Esophagus (tissue), 2 donors: ENCODE measurements around the gene ABHD18. TPM values are rescaled to one million over a fixed set of nuclear protein-coding genes. Genes with fewer than 3 reads are reported as not detected.
"Not testable (repeated sequence)": the region's sequence is repeated elsewhere in the genome, so short reads cannot be mapped to it uniquely, and the experiment has no call there.

Source experiments
- H3K27ac ChIP-seq, 2 donors: one replicate each; pipeline ENCODE4 v1.5.1; 2013; ENCODE audit warnings: low read depth in 2 of 2, mild to moderate bottlenecking in 2 of 2, inconsistent platforms in 1 of 2, low read length in 1 of 2, moderate library complexity in 1 of 2
- H3K27me3 ChIP-seq, 2 donors: one replicate each; pipeline ENCODE4 v1.6.1; 2013; ENCODE audit warnings: low read length in 2 of 2, control low read depth in 1 of 2, mild to moderate bottlenecking in 1 of 2; ENCODE audit not compliant: insufficient read depth in 2 of 2, control insufficient read depth in 1 of 2
- H3K36me3 ChIP-seq, 2 donors: one replicate each; pipeline ENCODE4 v1.6.1; 2013; ENCODE audit warnings: low read length in 1 of 2; ENCODE audit not compliant: control insufficient read depth in 2 of 2, insufficient read depth in 2 of 2
- H3K4me1 ChIP-seq, 2 donors: one replicate each; pipeline ENCODE4 v1.6.1; 2013; ENCODE audit warnings: low read length in 1 of 2; ENCODE audit not compliant: control insufficient read depth in 2 of 2, insufficient read depth in 2 of 2
- H3K4me3 ChIP-seq, 2 donors: one replicate each; pipeline ENCODE4 v1.5.1; 2013; ENCODE audit warnings: low read length in 2 of 2, mild to moderate bottlenecking in 2 of 2, low read depth in 1 of 2, moderate library complexity in 1 of 2
- H3K9me3 ChIP-seq, 2 donors: one replicate each; pipeline ENCODE4 v1.6.1; 2013; ENCODE audit warnings: mild to moderate bottlenecking in 2 of 2, low read depth in 1 of 2, low read length in 1 of 2, moderate library complexity in 1 of 2; ENCODE audit not compliant: control insufficient read depth in 2 of 2, insufficient read depth in 1 of 2
- WGBS, 2 donors: extraction: QIAGEN DNeasy Blood & Tissue Kit; methylation state at CpG; one replicate each; pipeline ENCODE4 v1.1.7; 2013; 5-methylcytosine and 5-hydroxymethylcytosine counted together
- polyA plus RNA-seq, 2 donors: library from polyadenylated mRNA; stranded (reverse); fragments of 200-250 nt; gene quantifications; one replicate each; pipeline ENCODE4 v1.2.3, GENCODE V29; 2013
- donor health status: healthy with polysubstance abuse.
- donor health status: Bipolar disorder and iron deficiency.

The ABHD18 gene
- polyA plus RNA-seq, 2 donors = 2.4 to 2.6 TPM

DNA sequence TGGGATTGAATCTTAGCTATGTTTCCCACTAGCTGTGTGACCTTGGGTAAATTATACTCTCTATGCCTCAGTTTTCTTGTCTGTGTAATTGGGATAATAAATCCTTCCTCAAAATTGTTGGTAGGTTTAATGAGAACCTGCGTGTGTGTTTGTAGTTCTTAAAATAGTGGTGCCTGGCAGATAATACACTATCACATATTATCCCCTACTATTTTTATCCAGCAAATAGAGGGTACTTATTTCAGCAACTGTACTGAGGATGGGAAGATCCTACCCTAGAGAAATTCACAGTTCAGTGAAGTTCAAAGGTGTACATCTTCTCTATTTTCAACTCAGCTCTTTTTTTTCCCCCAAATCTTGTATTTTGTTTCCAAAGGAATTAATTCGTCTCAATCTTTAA is 17.2 kb downstream of the ABHD18 start:
- no peaks in the 10 kb centered on the region for H3K36me3 ChIP-seq
- no peaks in the 10 kb centered on the region for H3K9me3 ChIP-seq
- no peaks in the 10 kb centered on the region for H3K4me1 ChIP-seq
- 93 to 97% methylated on average over 2 of the region's 2 CpGs for WGBS, 2 donors
- H3K27me3 ChIP-seq = no peaks in the 10 kb centered on the region
- no peak overlapping the region for H3K4me3 ChIP-seq
- H3K27ac ChIP-seq = no peak overlapping the region

DNA sequence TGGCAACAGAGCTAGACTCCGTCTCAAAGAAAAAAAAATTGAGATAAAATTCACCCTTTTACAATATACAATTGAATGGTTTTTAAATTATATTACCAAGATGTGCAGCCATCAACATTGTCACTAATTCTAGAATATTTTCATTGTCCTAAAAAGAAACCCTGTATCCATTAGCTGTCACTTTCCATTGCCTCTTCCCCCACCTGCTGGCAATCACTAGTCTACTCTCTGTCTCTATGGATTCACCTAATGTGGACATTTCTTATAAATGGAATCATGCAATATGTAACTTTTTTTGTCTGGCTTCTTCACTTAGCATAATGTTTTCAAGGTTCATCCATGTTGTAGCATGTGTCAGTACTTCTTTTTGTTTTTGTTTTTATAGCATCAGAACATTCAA is 20.8 kb downstream of the ABHD18 start:
- Histone ChIP-seq H3K27ac (no peak overlapping the region), H3K27me3 (no peaks in the 10 kb centered on the region), H3K9me3 (no peaks in the 10 kb centered on the region), H3K36me3 (no peaks in the 10 kb centered on the region), H3K4me3 (no peak overlapping the region), H3K4me1 (no peaks in the 10 kb centered on the region)
- 95 to 98% methylated on average over 1 of the region's 1 CpG for WGBS, 2 donors

DNA sequence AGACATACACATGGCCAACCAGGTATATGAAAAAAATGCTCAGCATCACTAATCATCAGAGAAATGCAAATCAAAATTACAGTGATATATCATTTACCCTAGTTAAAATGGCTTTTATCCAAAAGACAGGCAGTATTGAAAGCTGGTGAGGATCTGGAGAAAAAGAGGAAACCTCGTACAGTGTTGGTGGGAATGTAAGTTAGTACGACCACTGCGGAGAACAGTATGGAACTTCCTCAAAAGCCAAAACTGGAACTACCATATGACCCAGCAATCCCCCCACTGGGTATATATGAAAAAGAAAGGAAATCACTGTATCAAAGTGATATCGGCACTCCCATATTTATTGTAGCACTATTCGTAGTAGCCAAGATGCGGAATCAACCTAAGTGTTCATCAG is 23.4 kb downstream of the ABHD18 start:
- no peaks in the 10 kb centered on the region for H3K4me1 ChIP-seq
- no peaks in the 10 kb centered on the region for H3K9me3 ChIP-seq
- no peak overlapping the region for H3K4me3 ChIP-seq
- 96 to 97% methylated on average over 6 of the region's 6 CpGs for WGBS, 2 donors
- no peaks in the 10 kb centered on the region for H3K27me3 ChIP-seq
- H3K27ac ChIP-seq = no peak overlapping the region
- no peaks in the 10 kb centered on the region for H3K36me3 ChIP-seq

DNA sequence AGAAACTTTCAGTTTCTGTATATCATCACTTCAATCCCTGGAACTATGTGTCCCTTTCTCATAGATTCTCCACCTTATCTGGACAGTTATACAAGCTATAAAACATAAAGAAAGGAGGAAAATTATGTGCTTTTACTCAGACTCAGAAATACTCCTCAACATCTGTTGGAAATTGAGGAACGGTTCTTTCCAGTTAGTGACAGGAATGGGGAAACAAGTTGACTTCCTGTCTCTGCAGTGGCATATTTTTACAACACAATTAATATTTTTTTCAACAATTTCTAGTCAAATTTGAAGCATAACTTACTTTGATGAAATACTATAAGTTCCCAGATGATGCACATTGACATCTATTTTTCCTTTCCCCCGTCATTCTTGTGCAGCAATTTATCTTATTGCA is 27.9 kb downstream of the ABHD18 start:
- H3K4me3 ChIP-seq = no peak overlapping the region
- 81 to 85% methylated on average over 2 of the region's 2 CpGs for WGBS, 2 donors
- H3K9me3 ChIP-seq = no peaks in the 10 kb centered on the region
- H3K27me3 ChIP-seq = no peaks in the 10 kb centered on the region
- no peaks in the 10 kb centered on the region for H3K4me1 ChIP-seq
- H3K36me3 ChIP-seq = no peaks in the 10 kb centered on the region
- H3K27ac ChIP-seq = no peak overlapping the region

DNA sequence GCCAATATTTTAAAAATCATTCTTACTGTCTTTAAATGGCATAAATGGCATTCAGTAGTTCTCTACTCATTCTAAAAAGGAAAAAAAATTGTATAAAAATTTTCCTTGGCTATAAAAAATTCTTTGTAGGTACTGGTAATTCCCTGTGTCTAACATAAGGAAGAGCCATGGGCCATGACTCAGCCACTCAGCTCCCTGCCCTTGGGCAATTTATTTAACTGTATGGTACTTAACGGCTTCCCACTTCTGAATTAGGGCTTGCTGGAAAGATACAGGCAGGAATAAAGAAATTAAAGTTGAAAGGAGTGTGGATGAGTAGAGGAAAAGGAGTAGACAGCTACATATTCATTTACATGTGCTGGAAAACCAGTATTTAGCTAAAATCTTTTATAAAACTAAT is 30.6 kb downstream of the ABHD18 start:
- no peaks in the 10 kb centered on the region for H3K4me1 ChIP-seq
- H3K4me3 ChIP-seq = no peak overlapping the region
- H3K27ac ChIP-seq = no peak overlapping the region
- no peaks in the 10 kb centered on the region for H3K9me3 ChIP-seq
- H3K27me3 ChIP-seq = no peaks in the 10 kb centered on the region
- no peaks in the 10 kb centered on the region for H3K36me3 ChIP-seq
- 62% methylated on average over 1 of the region's 1 CpG for whole genome bisulfite sequencing, 2 donors

DNA sequence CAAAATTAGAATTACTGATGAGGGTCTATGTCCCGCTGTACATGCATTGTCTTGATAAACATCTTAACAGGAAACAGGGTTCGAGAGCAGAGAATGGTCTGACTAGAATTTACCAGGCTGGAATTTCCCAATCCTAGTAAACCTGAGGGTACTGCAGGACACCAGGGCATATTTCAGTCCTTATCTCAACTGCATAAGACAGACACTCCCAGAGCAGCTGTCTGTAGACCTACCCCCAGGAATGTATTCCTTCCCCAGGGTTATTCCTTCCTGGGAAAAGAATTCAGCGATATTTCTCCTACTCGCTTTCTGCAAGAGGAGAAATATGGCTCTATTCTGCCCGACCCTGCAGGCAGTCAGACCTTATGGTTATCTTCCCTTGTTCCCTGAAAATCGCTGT is 31.3 kb downstream of the ABHD18 start:
- H3K27ac ChIP-seq, H3K4me1 ChIP-seq, H3K4me3 ChIP-seq, H3K36me3 ChIP-seq, H3K9me3 ChIP-seq, H3K27me3 ChIP-seq: not testable (repeated sequence)
- WGBS, 2 donors = 97 to 98% methylated on average over 6 of the region's 6 CpGs

DNA sequence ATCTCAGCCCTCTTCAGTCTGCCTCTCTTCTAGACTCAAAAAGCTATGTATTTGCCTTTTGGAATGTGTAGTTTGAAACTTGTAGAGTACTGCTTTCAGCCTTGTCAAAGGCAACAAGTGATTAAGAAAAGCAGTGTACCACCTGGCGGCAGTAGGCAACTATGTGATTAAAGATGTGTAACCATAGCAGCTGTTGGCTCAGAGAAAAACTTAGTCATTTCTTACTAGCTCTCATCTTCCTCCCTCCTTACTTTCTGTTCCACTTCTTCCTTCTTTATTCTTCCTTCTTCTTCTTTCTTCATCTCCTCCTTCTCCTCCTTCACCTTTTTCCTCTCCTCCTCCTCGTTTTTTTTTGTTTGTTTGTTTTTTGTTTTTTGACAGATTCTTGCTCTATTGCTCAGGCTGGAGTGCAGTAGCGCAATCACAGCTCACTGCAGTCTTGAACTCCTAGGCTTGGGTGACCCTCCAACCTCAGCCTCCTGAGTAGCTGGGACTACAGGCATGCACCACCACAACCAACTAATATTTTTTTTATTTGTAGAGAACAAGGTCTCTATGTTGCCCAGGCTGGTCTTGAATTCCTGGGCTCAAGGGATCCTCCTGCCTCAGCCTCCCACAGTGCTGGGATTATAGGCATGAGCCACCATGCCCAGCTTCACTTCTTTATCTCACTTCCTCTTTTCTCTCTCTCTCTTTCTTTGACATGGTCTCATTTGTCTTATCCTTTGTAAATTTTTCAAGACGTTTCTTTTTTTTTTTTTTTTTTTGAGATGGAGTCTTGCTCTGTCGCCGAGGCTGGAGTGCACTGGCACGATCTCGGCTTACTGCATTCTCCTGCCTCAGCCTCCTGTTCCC is 32.6 kb downstream of the ABHD18 start:
- no peak overlapping the region for H3K27ac ChIP-seq
- H3K27me3 ChIP-seq = no peaks in the 10 kb centered on the region
- no peaks in the 10 kb centered on the region for H3K4me1 ChIP-seq
- no peaks in the 10 kb centered on the region for H3K36me3 ChIP-seq
- H3K9me3 ChIP-seq = no peaks in the 10 kb centered on the region
- H3K4me3 ChIP-seq = no peak overlapping the region
- WGBS, 2 donors = 85 to 89% methylated on average over 8 of the region's 8 CpGs

DNA sequence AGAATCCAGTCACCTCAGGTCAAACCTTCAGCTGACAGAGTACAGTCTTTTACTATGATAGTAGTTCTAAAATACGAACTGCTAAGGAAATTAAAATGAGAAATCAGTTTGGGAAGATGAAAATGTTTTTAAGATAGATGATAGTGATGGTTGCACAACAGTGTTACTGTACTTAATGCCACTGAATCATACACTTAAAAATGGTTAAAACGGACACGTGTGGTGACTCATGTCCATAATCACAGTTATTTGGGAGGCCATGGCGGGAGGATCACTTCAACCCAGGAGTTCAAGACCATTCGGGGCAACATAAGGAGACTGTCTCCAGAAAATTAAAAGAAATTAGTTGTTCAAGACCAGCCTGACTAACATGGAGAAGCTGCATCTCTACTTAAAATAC is 41.4 kb downstream of the ABHD18 start:
- Histone ChIP-seq H3K4me3 (no peak overlapping the region), H3K4me1 (no peaks in the 10 kb centered on the region), H3K36me3 (no peaks in the 10 kb centered on the region), H3K27ac (no peak overlapping the region), H3K27me3 (no peaks in the 10 kb centered on the region), H3K9me3 (no peaks in the 10 kb centered on the region)
- WGBS, 2 donors = 91 to 92% methylated on average over 5 of the region's 5 CpGs

DNA sequence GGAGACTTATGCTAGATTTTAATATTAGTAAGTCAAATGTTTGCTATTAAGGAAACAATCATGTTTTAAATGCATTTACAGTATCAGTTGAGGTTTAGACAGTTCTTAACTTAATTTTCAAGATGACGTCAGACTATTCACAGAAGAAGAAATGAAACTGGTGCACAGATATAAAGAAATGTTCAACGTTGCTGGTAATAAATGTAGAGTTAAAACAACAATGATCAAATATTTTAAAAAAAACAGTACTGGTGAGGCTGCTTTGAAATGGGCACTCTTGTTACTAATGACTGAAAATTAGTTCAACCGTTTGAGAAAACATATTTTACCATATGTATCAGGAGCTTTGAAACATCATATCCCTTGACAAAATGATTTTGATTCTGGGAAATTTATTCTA is 44.2 kb downstream of the ABHD18 start:
- H3K4me3 ChIP-seq = no peak overlapping the region
- no peaks in the 10 kb centered on the region for H3K27me3 ChIP-seq
- 72 to 75% methylated on average over 3 of the region's 3 CpGs for WGBS, 2 donors
- no peaks in the 10 kb centered on the region for H3K4me1 ChIP-seq
- H3K9me3 ChIP-seq = no peaks in the 10 kb centered on the region
- H3K27ac ChIP-seq = no peak overlapping the region
- no peaks in the 10 kb centered on the region for H3K36me3 ChIP-seq

DNA sequence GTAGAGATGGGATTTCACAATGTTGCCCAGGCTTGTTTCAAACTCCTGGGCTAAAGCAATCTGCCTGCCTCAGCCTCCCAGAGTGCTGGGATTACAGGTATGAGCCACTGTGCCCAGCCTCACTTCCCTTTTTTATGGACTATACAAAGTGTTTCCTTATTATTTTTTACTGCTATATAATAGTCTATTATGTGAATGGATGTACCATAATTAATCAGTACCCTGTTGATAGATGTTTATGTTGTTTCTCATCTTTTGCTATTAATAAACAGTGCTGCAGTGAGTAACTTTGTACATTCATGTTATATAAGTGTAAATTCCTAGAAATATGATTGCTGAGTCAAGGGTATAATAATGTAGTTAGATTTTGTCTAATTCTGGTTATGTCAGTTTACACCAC is 60.1 kb downstream of the ABHD18 start:
- Histone ChIP-seq H3K9me3 (no peaks in the 10 kb centered on the region), H3K4me1 (no peaks in the 10 kb centered on the region), H3K27me3 (no peaks in the 10 kb centered on the region), H3K36me3 (peaks cover 3 to 10% of the 10 kb centered on the region in 2 donors), H3K27ac (no peak overlapping the region), H3K4me3 (no peak overlapping the region)
